WI38 (cell line): Measurements from ENCODE around the gene HELT.

Experiments
- H3K4me3 ChIP-seq: 2 replicates; pipeline ENCODE4 v1.5.1; 2011; ENCODE audit warnings: low read depth, mild to moderate bottlenecking, control low read depth, low read length
- TF ChIP-seq, protein P1 (sequence below): IDR thresholded peaks from 2 replicates; pipeline ENCODE4 v1.5.1; 2012; ENCODE audit warnings: low read depth, mild to moderate bottlenecking, control low read depth, low read length

HELT gene

DNA sequence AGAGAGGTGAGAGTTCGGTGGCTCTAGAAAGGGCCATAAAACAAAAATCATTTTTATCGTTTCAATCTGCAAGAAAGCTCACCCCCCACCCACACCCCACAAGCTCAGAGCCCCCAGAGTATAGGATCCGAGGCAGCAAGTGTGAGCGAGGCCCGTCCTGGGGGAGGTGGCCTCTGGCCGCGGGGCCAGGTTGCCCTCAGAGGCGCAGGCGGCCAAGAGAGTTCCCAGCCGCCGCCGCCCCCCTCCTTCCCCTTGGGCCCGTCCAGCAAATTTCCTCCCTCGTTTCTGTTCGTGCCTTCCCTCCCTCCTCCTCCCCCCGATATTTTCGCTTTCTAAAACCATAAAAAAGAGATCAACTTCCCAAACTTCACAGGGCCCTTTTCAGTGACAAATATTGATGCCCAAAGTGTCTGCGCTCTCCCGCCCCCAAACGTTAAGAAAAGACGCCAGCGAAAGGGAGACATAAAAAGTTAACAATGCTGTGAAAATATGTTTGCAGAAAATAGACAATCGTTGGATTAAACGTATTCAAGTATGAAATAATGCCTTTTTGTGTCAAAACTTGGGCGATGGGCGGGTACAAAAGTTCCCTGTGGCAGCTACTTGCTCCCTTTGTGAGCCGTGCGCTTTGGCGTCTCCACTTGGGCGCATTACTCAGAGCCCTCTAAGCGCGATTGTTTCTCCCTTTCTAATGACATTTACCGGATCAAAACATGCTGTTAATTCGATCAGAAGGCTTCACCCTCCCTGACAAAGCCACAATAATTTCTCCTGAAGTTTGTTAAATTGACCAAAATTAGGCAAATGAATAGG, 1.1 kb upstream of the HELT start:
- TF ChIP-seq, protein P1, sequence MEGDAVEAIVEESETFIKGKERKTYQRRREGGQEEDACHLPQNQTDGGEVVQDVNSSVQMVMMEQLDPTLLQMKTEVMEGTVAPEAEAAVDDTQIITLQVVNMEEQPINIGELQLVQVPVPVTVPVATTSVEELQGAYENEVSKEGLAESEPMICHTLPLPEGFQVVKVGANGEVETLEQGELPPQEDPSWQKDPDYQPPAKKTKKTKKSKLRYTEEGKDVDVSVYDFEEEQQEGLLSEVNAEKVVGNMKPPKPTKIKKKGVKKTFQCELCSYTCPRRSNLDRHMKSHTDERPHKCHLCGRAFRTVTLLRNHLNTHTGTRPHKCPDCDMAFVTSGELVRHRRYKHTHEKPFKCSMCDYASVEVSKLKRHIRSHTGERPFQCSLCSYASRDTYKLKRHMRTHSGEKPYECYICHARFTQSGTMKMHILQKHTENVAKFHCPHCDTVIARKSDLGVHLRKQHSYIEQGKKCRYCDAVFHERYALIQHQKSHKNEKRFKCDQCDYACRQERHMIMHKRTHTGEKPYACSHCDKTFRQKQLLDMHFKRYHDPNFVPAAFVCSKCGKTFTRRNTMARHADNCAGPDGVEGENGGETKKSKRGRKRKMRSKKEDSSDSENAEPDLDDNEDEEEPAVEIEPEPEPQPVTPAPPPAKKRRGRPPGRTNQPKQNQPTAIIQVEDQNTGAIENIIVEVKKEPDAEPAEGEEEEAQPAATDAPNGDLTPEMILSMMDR = no peak
- no peak overlapping the region for H3K4me3 ChIP-seq

DNA sequence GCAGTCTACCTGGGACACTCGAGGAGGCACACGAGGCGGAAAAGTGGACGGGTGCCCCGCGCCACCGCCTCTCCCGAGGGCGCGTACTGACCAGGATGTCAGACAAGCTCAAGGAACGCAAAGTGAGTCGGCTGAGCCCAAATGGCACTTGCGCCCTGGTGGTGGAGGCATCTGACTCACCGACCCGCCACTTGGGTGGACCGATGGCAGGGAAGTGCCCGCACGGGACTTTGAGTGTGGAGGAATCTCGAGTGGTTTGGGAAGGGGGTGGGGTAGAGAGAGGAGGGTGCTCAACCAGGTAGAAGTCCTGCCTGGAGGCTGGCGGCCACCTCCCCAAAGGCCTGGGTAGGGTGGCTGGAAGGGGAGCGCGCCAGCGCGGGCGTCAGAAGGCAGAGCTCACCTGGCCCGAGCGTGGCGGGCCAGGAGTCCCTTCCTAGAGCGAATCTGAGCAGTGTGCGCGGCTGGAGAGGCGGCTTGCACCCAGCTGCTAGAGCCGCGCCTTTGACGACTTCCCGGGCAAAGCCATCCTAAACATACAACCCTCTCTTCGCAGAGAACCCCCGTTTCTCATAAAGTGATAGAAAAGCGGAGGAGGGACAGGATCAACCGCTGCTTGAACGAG, 655 bp downstream of the HELT start:
- no peak overlapping the region for H3K4me3 ChIP-seq
- TF ChIP-seq, protein P1 = no peak

DNA sequence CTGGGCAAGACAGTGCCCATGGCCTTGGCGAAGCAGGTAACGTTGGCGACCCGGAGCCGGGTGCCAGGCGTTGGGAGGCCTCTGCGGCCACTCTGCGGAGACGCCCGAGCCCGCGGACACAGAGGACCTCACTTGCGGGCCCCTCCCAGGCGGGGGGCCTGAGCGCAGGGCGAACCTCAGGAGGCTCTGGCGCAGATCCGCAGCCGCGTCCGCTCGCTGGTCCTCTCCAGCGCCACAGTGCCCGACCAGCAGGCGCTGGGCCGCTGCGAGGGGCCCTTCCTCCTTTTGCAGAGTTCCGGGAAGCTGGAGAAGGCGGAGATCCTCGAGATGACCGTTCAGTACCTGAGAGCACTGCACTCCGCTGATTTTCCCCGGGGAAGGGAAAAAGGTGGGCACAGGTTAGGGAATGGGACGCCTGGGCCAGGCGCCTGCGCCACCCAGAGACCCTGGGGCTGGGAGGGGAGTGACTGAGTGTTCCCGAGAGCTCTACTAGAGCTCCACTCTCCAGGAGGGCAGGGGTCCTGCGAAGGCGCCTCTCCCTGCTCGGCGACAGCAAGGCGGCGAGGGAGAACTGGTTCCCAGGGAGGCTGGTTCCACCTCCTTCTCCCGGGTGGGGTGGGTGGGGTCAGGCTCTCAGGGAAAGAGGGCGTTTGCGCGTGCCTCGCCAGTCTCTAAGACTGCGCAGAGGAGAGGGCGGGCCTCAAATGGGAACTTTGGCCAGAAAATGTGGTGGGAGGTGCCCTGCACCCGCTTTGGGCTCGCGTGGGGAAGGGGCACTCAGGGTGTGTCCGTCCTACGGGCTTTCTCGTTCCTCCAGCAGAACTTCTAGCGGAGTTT, 1.4 kb downstream of the HELT start:
- TF ChIP-seq, protein P1 = no peak
- no peak overlapping the region for H3K4me3 ChIP-seq

DNA sequence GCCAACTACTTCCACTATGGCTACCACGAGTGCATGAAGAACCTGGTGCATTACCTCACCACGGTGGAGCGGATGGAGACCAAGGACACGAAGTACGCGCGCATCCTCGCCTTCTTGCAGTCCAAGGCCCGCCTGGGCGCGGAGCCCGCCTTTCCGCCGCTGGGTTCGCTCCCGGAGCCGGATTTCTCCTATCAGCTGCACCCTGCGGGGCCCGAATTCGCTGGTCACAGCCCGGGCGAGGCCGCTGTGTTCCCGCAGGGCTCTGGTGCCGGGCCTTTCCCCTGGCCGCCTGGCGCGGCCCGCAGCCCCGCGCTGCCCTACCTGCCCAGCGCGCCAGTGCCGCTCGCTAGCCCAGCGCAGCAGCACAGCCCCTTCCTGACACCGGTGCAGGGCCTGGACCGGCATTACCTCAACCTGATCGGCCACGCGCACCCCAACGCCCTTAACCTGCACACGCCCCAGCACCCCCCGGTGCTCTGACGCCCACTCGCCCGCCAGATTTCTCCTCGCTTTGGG, 2.1 kb downstream of the HELT start:
- TF ChIP-seq, protein P1 = no peak
- no peak overlapping the region for H3K4me3 ChIP-seq

DNA sequence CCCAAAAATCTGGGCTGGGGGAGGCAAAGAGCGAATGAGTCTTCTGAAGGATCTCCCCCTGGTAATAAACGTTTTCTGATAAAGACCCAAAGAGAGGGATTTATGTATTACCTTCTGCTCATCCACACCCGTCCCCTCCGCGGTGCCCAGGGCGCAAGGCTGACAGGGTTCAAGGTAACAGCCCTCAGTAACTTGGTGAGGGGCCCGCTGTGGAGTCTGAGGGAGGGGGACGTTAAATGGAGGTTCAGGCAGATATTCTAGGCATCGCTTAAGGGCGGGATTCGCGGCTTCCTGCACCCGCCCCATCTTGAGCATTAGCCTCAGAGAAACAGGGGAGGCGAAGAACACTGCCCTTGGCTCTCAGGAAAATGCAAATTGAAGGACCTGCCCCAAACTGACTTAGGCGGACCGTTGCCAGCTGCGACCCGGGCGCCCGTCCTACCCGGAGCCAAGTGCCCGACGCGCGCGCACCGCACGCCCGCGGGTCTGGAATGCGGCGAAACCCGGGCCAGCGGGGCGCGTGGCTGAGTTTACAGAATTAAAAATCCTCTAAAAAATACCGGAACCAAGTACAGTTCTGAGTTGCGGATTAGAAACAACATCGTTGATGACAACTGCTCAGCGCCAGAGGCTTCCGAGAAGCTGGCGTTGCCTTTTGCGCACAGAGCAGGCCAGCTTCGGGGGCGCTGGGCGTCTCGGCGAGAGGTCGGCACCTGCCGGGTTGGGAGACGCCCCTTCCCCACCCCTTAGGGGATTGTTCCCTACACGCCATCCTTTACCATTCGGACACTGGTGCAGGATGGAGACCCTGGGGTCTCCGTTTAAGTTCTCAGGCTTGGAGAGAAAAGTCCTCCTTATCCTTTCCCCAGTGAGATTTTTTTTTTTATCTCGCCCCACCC, 2.8 kb downstream of the HELT start:
- TF ChIP-seq, protein P1 = no peak
- H3K4me3 ChIP-seq = no peak overlapping the region

DNA sequence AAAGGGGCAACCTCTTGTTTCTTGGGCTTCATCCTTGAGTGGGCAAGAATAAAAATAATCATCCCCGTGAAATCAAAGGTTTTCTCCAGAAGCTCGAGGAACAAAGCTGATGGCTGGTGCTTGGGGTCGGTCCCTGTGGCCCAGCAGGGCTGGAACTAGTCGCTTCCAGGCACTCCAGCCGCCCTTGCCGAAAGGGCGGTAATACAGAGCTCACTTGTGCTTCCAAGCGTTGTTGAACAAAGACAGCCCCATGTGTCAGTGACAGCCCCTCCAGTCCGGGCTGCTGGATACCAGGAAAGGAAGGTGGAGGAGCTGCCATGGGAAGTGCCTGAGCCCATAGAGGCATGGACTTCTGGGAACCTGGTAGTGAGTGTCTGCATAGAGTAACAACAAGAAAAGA, 5.2 kb downstream of the HELT start:
- H3K4me3 ChIP-seq = no peak overlapping the region

More for the DNA sequence above, 5.2 kb downstream of the HELT start:
- TF ChIP-seq, protein P1 = no peak
